HepG2 (cell line): ENCODE data around the gene MRPS5. TPM values are rescaled to one million over a fixed set of nuclear protein-coding genes. Genes with fewer than 3 reads are reported as not detected.

Experiments
- CCAR2 ChIP-seq: fragments of 200-400 bp; formaldehyde crosslinking; optimal IDR thresholded peaks from 2 replicates; pipeline ENCODE3; 2018; ENCODE audit warnings: low read depth, mild to moderate bottlenecking, low read length, moderate library complexity
- CREM ChIP-seq, 2 experiments: sonication (generic) in 1 of 2; formaldehyde crosslinking in 1 of 2; IDR thresholded peaks; 2 replicates each; pipeline versions ENCODE4 v1.4.0 to v1.6.1; 2016 to 2020; ENCODE audit warnings: antibody characterized with exemption in 1 of 2, mild to moderate bottlenecking in 1 of 2, missing genetic modification reagents in 1 of 2
- DR1 ChIP-seq: sonication (generic); formaldehyde crosslinking; IDR thresholded peaks from 2 replicates; pipeline ENCODE4 v1.8.0; 2021; ENCODE audit warnings: mild to moderate bottlenecking, missing genetic modification reagents, inconsistent platforms
- ELF3 ChIP-seq: IDR thresholded peaks from 2 replicates; pipeline ENCODE4 v1.6.1; 2016; ENCODE audit warnings: missing genetic modification reagents, missing compliant biosample characterization
- ESRRA ChIP-seq: sonication (generic); formaldehyde crosslinking; IDR thresholded peaks from 2 replicates; pipeline ENCODE4 v1.5.1; 2020; ENCODE audit warnings: mild to moderate bottlenecking, low read depth, missing genetic modification reagents
- HIVEP1 ChIP-seq: sonication (generic); formaldehyde crosslinking; IDR thresholded peaks from 2 replicates; pipeline ENCODE4 v1.4.0; 2020; ENCODE audit warnings: mild to moderate bottlenecking, missing genetic modification reagents
- HNF4A ChIP-seq: sonication (generic); formaldehyde crosslinking; IDR thresholded peaks from 2 replicates; pipeline ENCODE4 v1.4.0; 2020; ENCODE audit warnings: missing genetic modification reagents
- HOXA3 ChIP-seq: sonication (generic); formaldehyde crosslinking; IDR thresholded peaks from 2 replicates; pipeline ENCODE4 v1.5.0; 2020; ENCODE audit warnings: missing genetic modification reagents
- IKZF1 ChIP-seq: fragments of 450-650 bp; IDR thresholded peaks from 2 replicates; pipeline ENCODE4 v1.7.1; 2016
- KDM3A ChIP-seq: IDR thresholded peaks from 2 replicates; pipeline ENCODE4 v1.6.1; 2018; ENCODE audit warnings: low read depth, missing compliant biosample characterization
- KLF9 ChIP-seq: IDR thresholded peaks from 2 replicates; pipeline ENCODE4 v1.6.1; 2016; ENCODE audit warnings: low read depth
- LCORL ChIP-seq, 2 experiments: fragments of 450-650 bp in 1 of 2; sonication (generic) in 1 of 2; formaldehyde crosslinking in 1 of 2; IDR thresholded peaks; 2 replicates each; pipeline versions ENCODE4 v1.5.0 to v1.6.1; 2017 to 2020; ENCODE audit warnings: antibody characterized with exemption in 1 of 2, missing genetic modification reagents in 1 of 2
- NFRKB ChIP-seq: fragments of 450-650 bp; IDR thresholded peaks from 2 replicates; pipeline ENCODE4 v1.6.1; 2017
- NR2F2 ChIP-seq: IDR thresholded peaks from 2 replicates; pipeline ENCODE4 v1.6.1; 2012; ENCODE audit warnings: low read depth, inconsistent platforms, borderline replicate concordance
- RXRB ChIP-seq: IDR thresholded peaks from 2 replicates; pipeline ENCODE4 v1.6.1; 2016; ENCODE audit warnings: borderline replicate concordance, missing genetic modification reagents, missing compliant biosample characterization
- SALL1 ChIP-seq: sonication (generic); formaldehyde crosslinking; IDR thresholded peaks from 2 replicates; pipeline ENCODE4 v1.8.0; 2022; ENCODE audit warnings: mild to moderate bottlenecking, missing genetic modification reagents
- SALL2 ChIP-seq: sonication (generic); formaldehyde crosslinking; IDR thresholded peaks from 2 replicates; pipeline ENCODE4 v1.8.1; 2023; ENCODE audit warnings: mild to moderate bottlenecking, missing genetic modification reagents, inconsistent platforms
- SNRNP70 ChIP-seq: fragments of 200-400 bp; formaldehyde crosslinking; IDR thresholded peaks from 2 replicates; pipeline ENCODE4 v1.6.1; 2017; ENCODE audit warnings: mild to moderate bottlenecking, low read depth, low read length, moderate library complexity
- TBX2 ChIP-seq: sonication (generic); formaldehyde crosslinking; IDR thresholded peaks from 2 replicates; pipeline ENCODE4 v1.5.0; 2020; ENCODE audit warnings: missing genetic modification reagents, mild to moderate bottlenecking, borderline replicate concordance
- TRIM24 ChIP-seq: sonication (generic); formaldehyde crosslinking; IDR thresholded peaks from 2 replicates; pipeline ENCODE4 v1.8.0; 2022; ENCODE audit warnings: mild to moderate bottlenecking, missing genetic modification reagents
- ZNF263 ChIP-seq: sonication (generic); formaldehyde crosslinking; IDR thresholded peaks from 2 replicates; pipeline ENCODE4 v1.4.0; 2020; ENCODE audit warnings: missing genetic modification reagents
- ZNF558 ChIP-seq: sonication (generic); formaldehyde crosslinking; IDR thresholded peaks from 2 replicates; pipeline ENCODE4 v1.9.0; 2022; ENCODE audit warnings: mild to moderate bottlenecking, missing genetic modification reagents, borderline replicate concordance
- ZNF713 ChIP-seq: sonication (generic); formaldehyde crosslinking; IDR thresholded peaks from 2 replicates; pipeline ENCODE4 v1.4.0; 2020; ENCODE audit warnings: mild to moderate bottlenecking, missing genetic modification reagents
- ZNF775 ChIP-seq: sonication (generic); formaldehyde crosslinking; IDR thresholded peaks from 2 replicates; pipeline ENCODE4 v1.4.0; 2020; ENCODE audit warnings: missing genetic modification reagents, mild to moderate bottlenecking, moderate library complexity, borderline replicate concordance
- ZNF850 ChIP-seq: sonication (generic); formaldehyde crosslinking; conservative IDR thresholded peaks from 2 replicates; pipeline ENCODE4 v1.9.0; 2021; ENCODE audit warnings: mild to moderate bottlenecking, missing genetic modification reagents
- ZSCAN30 ChIP-seq: sonication (generic); formaldehyde crosslinking; IDR thresholded peaks from 2 replicates; pipeline ENCODE4 v1.5.0; 2020; ENCODE audit warnings: mild to moderate bottlenecking, missing genetic modification reagents
- polyA plus RNA-seq, 8 experiments: library from polyadenylated mRNA; depleted of rRNA in 3 of 8; stranded (reverse) in 7 of 8; unstranded in 1 of 8; fragments of >200 nt; fragmentation: Illumina TruSeq in 4 of 8; extraction: Trizol in 4 of 8; gene quantifications; 2 replicates each; pipeline versions ENCODE4 v1.2.1 to v1.2.3, GENCODE V29; 2011 to 2016; ENCODE audit warnings: low read depth in 4 of 8, missing spikeins in 1 of 8, mixed read lengths in 1 of 8; ENCODE audit not compliant: insufficient read depth in 1 of 8
- total RNA-seq, 5 experiments: library from RNA; depleted of rRNA; stranded (reverse); fragments of >200 nt; fragmentation: Illumina TruSeq; extraction: Trizol; gene quantifications; 2 replicates each; pipeline ENCODE4 v1.2.3, GENCODE V29; 2016; ENCODE audit warnings: low read depth in 1 of 5
- TF ChIP-seq, protein P1 (sequence below): sonication (generic); formaldehyde crosslinking; IDR thresholded peaks from 2 replicates; pipeline ENCODE4 v1.4.0; 2020; ENCODE audit warnings: mild to moderate bottlenecking, missing genetic modification reagents
- TF ChIP-seq, protein P2 (sequence below): sonication (generic); formaldehyde crosslinking; IDR thresholded peaks from 2 replicates; pipeline ENCODE4 v1.4.0; 2020; ENCODE audit warnings: missing genetic modification reagents, borderline replicate concordance

Gene MRPS5
- total and polyA plus RNA-seq, 2 of the 13 experiments (the other 11 are each of a cell fraction or from before 2014, with no cell fraction given): 98.8 to 134 TPM

DNA sequence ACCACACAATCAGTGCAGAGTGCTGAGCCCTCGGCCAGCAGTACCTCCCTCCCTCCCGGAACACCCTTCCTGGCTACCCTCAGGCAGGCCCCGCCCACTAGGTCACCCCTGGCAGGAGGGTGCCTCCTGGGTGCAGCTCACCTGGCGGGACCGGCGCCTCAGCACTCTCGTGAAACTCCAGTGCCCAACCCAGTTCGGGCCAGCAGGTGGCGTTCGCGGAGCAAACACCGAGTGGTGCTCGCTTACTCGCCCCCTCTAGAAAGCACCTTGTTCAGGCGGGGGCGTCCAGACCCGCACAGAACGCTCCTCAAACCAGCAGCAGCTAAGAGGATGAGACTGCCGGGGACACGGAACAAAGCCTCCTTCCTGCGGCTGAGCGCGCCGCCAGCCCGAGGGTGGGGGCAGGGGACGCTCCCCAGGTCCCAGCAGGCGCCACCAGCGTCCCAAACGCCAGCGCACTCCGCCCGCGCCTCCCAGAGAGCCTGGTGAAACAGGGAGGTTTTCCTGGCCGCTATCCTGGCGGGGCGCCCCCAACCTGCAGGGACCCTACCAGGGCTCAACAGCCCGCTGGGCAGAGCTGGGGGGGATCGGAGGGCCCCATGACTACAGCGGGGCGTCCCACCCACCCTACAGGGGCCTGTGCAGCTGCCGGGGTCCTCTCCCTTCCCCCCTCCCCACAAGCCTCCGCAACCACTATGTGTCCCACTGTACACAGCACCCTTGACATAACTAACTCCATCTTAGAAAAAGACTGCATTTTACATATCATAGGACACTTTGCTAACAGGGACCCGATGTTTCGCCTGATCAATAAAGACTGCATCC, 44.7 kb downstream of the MRPS5 start (continued):
- TF ChIP-seq RXRB (CRISPR knock-in tag): peak; percentile 36; the same call in 1 of the 2 replicates
- TF ChIP-seq ZNF775 (CRISPR knock-in tag): no peak
- TF ChIP-seq TRIM24 (CRISPR knock-in tag): no peak
- no peak for TF ChIP-seq ZNF713 (CRISPR knock-in tag)
- no peak for TF ChIP-seq IKZF1
- TF ChIP-seq KLF9 (CRISPR knock-in tag): no peak
- no peak; the same call in 1 of the 2 replicates for TF ChIP-seq ESRRA (CRISPR knock-in tag)
- peak; percentile 30 for TF ChIP-seq HOXA3
- TF ChIP-seq HNF4A (CRISPR knock-in tag): no peak
- no peak for TF ChIP-seq ZNF558 (CRISPR knock-in tag)
- no peak for TF ChIP-seq CCAR2
- no peak for TF ChIP-seq CREM (IDR thresholded peaks at IDR 0.05)
- no peak for TF ChIP-seq CREM (CRISPR knock-in tag; IDR thresholded peaks at IDR 0.05)
- TF ChIP-seq, protein P1, sequence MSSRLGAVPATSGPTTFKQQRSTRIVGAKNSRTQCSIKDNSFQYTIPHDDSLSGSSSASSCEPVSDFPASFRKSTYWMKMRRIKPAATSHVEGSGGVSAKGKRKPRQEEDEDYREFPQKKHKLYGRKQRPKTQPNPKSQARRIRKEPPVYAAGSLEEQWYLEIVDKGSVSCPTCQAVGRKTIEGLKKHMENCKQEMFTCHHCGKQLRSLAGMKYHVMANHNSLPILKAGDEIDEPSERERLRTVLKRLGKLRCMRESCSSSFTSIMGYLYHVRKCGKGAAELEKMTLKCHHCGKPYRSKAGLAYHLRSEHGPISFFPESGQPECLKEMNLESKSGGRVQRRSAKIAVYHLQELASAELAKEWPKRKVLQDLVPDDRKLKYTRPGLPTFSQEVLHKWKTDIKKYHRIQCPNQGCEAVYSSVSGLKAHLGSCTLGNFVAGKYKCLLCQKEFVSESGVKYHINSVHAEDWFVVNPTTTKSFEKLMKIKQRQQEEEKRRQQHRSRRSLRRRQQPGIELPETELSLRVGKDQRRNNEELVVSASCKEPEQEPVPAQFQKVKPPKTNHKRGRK (CRISPR knock-in tag): no peak
- peak; percentile 38; the same call in 1 of the 2 replicates for TF ChIP-seq SALL2
- TF ChIP-seq SNRNP70: no peak
- TF ChIP-seq KDM3A (CRISPR knock-in tag): peak; percentile 61; the same call in 1 of the 2 replicates
- no peak for TF ChIP-seq ZNF850 (CRISPR knock-in tag)
- peak; percentile 43; the same call in 1 of the 2 replicates for TF ChIP-seq SALL1
- 0 out of 2 replicates have a peak, but pooled peaks have one; percentile 25 for TF ChIP-seq ELF3 (CRISPR knock-in tag)
- TF ChIP-seq NFRKB: no peak
- no peak for TF ChIP-seq LCORL (IDR thresholded peaks at IDR 0.05)
- peak; percentile 90 for TF ChIP-seq LCORL (CRISPR knock-in tag; IDR thresholded peaks at IDR 0.05)
- TF ChIP-seq NR2F2: no peak
- TF ChIP-seq, protein P2, sequence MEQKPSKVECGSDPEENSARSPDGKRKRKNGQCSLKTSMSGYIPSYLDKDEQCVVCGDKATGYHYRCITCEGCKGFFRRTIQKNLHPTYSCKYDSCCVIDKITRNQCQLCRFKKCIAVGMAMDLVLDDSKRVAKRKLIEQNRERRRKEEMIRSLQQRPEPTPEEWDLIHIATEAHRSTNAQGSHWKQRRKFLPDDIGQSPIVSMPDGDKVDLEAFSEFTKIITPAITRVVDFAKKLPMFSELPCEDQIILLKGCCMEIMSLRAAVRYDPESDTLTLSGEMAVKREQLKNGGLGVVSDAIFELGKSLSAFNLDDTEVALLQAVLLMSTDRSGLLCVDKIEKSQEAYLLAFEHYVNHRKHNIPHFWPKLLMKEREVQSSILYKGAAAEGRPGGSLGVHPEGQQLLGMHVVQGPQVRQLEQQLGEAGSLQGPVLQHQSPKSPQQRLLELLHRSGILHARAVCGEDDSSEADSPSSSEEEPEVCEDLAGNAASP: peak; percentile 50; the same call in 1 of the 2 replicates
- TF ChIP-seq HIVEP1 (CRISPR knock-in tag): peak; percentile 78; the same call in 1 of the 2 replicates
- no peak for TF ChIP-seq ZSCAN30 (CRISPR knock-in tag)
- 0 out of 2 replicates have a peak, but pooled peaks have one; percentile 4 for TF ChIP-seq DR1
- TF ChIP-seq ZNF263 (CRISPR knock-in tag): peak; percentile 68; the same call in 1 of the 2 replicates
- peak; percentile 28 for TF ChIP-seq TBX2
